Nephron progenitor cell (in vitro differentiated cells): ENCODE results near the gene LAMB4.

Experiments used
- DNase-seq: peaks from one replicate; pipeline ENCODE4 v3.0.0; 2021
- H3K27ac Mint-ChIP-seq: 2 replicates; pipeline ENCODE4 v1.8.0; 2021; ENCODE audit warnings: mild to moderate bottlenecking, moderate library complexity, mixed read lengths
- H3K27me3 Mint-ChIP-seq: 2 replicates; pipeline ENCODE4 v1.8.0; 2021; ENCODE audit warnings: mild to moderate bottlenecking, low read depth, mixed read lengths; ENCODE audit not compliant: poor library complexity
- H3K36me3 Mint-ChIP-seq: 2 replicates; pipeline ENCODE4 v1.8.0; 2021; ENCODE audit warnings: low read depth, mixed read lengths
- H3K4me1 Mint-ChIP-seq: 2 replicates; pipeline ENCODE4 v1.8.0; 2021; ENCODE audit warnings: mixed read lengths
- H3K4me3 Mint-ChIP-seq: 2 replicates; pipeline ENCODE4 v1.8.0; 2021; ENCODE audit warnings: mild to moderate bottlenecking, moderate library complexity, mixed read lengths
- H3K9me3 Mint-ChIP-seq: 2 replicates; pipeline ENCODE4 v1.8.0; 2021; ENCODE audit warnings: mild to moderate bottlenecking, moderate library complexity, mixed read lengths
- TF ChIP-seq, protein P1 (sequence below): fragments of 200-600 bp; sonication (generic); IDR thresholded peaks from 2 replicates; pipeline ENCODE4 v1.5.0; 2021; ENCODE audit warnings: antibody characterized with exemption

The LAMB4 gene

GRCh38 chr7:107998150-107998549 lies 132.0 kb downstream of the LAMB4 start:
- Mint-ChIP-seq H3K27me3 (peaks cover 10% of the 10 kb centered on the region), H3K9me3 (peaks cover 5% of the 10 kb centered on the region), H3K4me3 (no peak overlapping the region), H3K27ac (no peak overlapping the region), H3K4me1 (peaks cover 58% of the 10 kb centered on the region), H3K36me3 (peaks cover 33% of the 10 kb centered on the region)
- DNase-seq, result no peak
- TF ChIP-seq, protein P1, sequence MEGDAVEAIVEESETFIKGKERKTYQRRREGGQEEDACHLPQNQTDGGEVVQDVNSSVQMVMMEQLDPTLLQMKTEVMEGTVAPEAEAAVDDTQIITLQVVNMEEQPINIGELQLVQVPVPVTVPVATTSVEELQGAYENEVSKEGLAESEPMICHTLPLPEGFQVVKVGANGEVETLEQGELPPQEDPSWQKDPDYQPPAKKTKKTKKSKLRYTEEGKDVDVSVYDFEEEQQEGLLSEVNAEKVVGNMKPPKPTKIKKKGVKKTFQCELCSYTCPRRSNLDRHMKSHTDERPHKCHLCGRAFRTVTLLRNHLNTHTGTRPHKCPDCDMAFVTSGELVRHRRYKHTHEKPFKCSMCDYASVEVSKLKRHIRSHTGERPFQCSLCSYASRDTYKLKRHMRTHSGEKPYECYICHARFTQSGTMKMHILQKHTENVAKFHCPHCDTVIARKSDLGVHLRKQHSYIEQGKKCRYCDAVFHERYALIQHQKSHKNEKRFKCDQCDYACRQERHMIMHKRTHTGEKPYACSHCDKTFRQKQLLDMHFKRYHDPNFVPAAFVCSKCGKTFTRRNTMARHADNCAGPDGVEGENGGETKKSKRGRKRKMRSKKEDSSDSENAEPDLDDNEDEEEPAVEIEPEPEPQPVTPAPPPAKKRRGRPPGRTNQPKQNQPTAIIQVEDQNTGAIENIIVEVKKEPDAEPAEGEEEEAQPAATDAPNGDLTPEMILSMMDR, result no peak

DNA sequence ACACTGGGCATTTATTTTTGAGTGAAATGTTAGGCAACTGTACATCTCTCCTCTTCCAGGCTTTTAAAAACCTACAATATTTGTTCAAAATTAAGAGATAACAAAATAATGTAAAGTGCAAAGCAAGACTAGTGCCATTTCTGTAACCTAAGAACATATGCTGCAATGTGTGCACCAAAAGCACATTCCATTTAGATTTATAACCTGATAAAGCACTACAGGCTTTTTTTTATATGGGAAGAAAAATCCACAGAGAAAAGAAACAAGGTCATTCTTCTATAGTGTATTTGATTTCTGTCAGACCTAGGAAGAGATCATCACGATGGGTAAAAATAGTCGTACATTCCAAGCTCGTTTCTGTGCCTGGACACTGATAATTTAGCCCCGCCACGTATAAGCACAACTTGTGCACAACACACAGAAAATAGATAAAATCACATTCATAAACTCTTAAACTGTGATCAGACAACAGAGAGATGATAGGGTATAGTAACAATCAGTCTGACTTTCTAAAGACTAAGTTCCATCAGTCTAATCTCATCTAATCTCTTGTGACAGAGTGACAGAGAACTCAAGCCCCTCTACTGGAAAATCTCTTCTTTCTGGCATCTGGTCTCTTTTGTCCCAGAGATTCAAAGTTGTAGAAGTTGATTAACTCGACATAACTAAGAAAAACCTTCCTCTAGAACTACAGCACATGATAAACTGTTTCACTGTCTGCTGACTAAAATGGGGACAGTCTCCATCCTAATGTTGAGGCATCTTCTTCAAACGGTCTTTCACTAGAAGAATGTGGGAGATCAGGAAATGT lies 133.9 kb downstream of the LAMB4 start:
- Mint-ChIP-seq H3K27ac (peak overlapping the region; percentile 92), H3K36me3 (peaks cover 46% of the 10 kb centered on the region), H3K4me3 (peak overlapping the region; percentile 60), H3K9me3 (peaks cover 5% of the 10 kb centered on the region), H3K27me3 (no peaks in the 10 kb centered on the region), H3K4me1 (peaks cover 53% of the 10 kb centered on the region)
- DNase-seq, result no peak
- TF ChIP-seq, protein P1, result no peak

DNA sequence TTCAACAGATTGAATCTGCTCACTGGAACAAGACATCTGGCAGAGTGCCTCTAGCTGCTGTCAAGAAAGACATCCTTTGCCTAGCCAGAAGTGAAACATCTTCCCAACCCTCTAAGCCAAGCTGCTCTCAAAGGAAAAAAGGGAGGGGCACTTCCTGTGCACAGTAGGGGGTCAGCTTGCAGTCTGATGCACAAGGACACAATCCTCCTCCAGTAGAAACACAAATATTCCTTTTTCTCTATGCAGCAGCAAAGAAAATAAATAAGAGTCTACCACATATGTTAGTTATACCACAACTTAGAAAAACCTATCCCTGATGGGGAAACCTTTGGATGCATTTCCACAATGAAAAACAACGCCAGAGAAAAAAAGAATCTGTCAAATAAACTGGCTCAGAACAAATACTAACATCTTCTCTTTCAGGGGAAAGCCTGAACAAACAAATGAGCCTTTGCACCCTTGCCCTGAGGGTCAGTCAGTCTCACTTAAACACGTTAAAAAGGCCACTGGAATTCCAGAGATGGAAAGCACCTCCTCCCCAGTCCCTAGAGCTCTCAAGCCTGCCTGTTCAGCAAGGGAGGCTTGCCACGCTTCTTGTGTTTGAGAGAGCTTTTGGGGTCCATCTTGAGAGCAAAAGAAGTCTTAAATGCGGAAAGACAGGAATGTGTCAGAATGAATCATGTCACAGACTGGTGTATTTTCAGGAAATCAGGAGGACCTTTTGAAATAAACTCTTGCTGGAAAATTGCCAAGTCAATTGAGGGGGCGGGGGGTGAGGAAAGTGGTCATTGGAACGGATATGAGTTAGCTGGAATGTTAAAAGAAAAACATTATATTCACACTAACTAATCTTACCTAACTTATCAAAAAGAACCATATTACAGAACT lies 134.7 kb downstream of the LAMB4 start:
- TF ChIP-seq, protein P1, result no peak
- Mint-ChIP-seq H3K27ac (peak overlapping the region; percentile 92), H3K4me3 (peak overlapping the region; percentile 60), H3K27me3 (no peaks in the 10 kb centered on the region), H3K9me3 (peaks cover 5% of the 10 kb centered on the region), H3K4me1 (peaks cover 46% of the 10 kb centered on the region), H3K36me3 (peaks cover 50% of the 10 kb centered on the region)
- peak; percentile 24 for DNase-seq

DNA sequence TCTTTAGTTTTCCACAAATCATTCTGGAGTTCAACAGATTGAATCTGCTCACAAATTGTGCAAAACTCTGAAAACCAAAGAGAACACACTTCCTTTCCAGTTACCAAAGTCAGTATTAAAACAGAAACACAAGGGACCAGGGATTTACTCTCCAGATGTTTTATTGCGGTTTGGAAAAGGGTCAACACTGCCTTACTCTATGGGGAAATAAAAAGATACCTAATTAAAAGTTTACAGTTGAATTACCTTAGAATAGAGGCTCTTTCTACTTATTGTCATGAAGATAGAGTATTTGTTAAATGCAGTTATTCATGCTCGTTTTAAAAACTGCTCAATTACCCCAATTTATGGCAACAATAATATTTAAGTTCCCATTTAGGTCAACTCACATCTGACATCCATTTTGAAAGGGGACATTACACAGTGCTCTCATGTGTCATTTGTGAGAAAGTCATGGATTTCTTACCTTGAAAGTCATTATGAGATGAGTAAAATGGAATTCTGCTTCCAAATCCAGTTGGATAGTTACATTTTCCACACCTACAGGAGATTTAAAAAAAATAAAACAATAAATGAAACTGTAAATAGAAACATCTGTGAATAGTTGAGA lies 135.6 kb downstream of the LAMB4 start:
- Mint-ChIP-seq H3K27me3 (no peaks in the 10 kb centered on the region), H3K36me3 (peaks cover 57% of the 10 kb centered on the region), H3K4me3 (no peak overlapping the region), H3K9me3 (no peaks in the 10 kb centered on the region), H3K27ac (peak overlapping the region; percentile 48), H3K4me1 (peaks cover 46% of the 10 kb centered on the region)
- no peak for DNase-seq
- TF ChIP-seq, protein P1, result no peak

DNA sequence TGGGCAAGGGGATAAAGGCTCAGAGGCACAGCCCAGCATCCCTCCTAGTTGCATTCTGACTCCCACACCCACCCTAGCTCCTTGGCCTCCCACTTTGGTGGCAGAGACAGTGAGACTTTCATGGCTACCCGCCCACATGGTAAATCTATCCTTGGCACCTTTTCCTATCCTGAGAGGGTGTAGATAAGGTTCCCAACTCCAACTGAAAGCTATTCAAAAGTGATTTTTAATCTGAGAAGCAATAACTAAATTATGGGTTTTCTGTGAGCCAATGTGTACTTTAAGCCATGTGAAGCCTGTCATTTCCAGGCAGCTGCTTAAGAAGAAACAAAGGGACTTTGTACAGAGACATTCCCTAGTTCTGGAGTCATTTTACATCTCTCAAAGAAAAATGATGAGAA lies 136.3 kb downstream of the LAMB4 start:
- Mint-ChIP-seq H3K27me3 (no peaks in the 10 kb centered on the region), H3K27ac (no peak overlapping the region), H3K9me3 (no peaks in the 10 kb centered on the region), H3K36me3 (peaks cover 62% of the 10 kb centered on the region), H3K4me1 (peaks cover 43% of the 10 kb centered on the region), H3K4me3 (no peak overlapping the region)
- TF ChIP-seq, protein P1, result no peak
- DNase-seq, result no peak
